22Rv1 (cell line): ENCODE measurements around the gene WDR90.

Experiments
- H3K27ac ChIP-seq: fragments of 450-650 bp; 2 replicates; pipeline ENCODE4 v1.5.1; 2017
- CTCF ChIP-seq: fragments of 450-650 bp; IDR thresholded peaks from 2 replicates; pipeline ENCODE4 v1.5.1; 2017; ENCODE audit warnings: mild to moderate bottlenecking
- ZFX ChIP-seq: fragments of 450-650 bp; IDR thresholded peaks from 2 replicates; pipeline ENCODE4 v1.6.1; 2017; ENCODE audit warnings: antibody characterized with exemption, borderline replicate concordance

Gene WDR90

GRCh38 chr16:672371-672770, 23.2 kb downstream of the WDR90 start:
- TF ChIP-seq ZFX (no peak), CTCF (no peak)

GRCh38 chr16:672851-673250, 23.7 kb downstream of the WDR90 start:
- peak overlapping the region; percentile 82 for H3K27ac ChIP-seq
- TF ChIP-seq CTCF (no peak), ZFX (no peak)

More at GRCh38 chr16:672371-672770, 23.2 kb downstream of the WDR90 start:
- peak overlapping the region; percentile 82; the same call in 1 of the 2 replicates for H3K27ac ChIP-seq

GRCh38 chr16:673399-673991, 24.3 kb downstream of the WDR90 start:
- H3K27ac ChIP-seq, result peak overlapping the region; percentile 82

GRCh38 chr16:674214-674881, 25.2 kb downstream of the WDR90 start:
- H3K27ac ChIP-seq, result peak overlapping the region; percentile 82
- no peak for TF ChIP-seq ZFX
- TF ChIP-seq CTCF, result no peak

More at GRCh38 chr16:673399-673991, 24.3 kb downstream of the WDR90 start:
- TF ChIP-seq CTCF, result no peak

- TF ChIP-seq CTCF (peak; percentile 14), ZFX (no peak)
- H3K27ac ChIP-seq, result peak within 1 kb of the TSS; percentile 82
Observed at GRCh38 chr16:674968-675883, 26.1 kb downstream of the WDR90 start, which contains the start of gene RHBDL1. Gene RHBDL1, plus strand, starts transcription at chr16:675671. Its CDS starts 120 bp downstream, at chr16:675791.

GRCh38 chr16:675884-676564, 26.9 kb downstream of the WDR90 start:
- peak overlapping the region; percentile 82 for H3K27ac ChIP-seq
- no peak for TF ChIP-seq CTCF
